Thyroid gland (tissue), 4 donors: ENCODE data around the gene GLIPR1L1. TPM values are rescaled to one million over a fixed set of nuclear protein-coding genes. Genes with fewer than 3 reads are reported as not detected.

Source experiments
- DNase-seq, 2 donors: peaks; one replicate each; pipeline ENCODE4 v3.0.0-alpha.2; 2019
- H3K27ac ChIP-seq, 3 donors: fragments of 200-600 bp; sonication (generic); 1 replicate in 2 of 3; 2 replicates in 1 of 3; pipeline ENCODE4 v1.5.1; 2016 to 2019; ENCODE audit warnings: mild to moderate bottlenecking in 1 of 3, moderate library complexity in 1 of 3
- H3K27me3 ChIP-seq: fragments of 200-600 bp; sonication (generic); one replicate; pipeline ENCODE4 v1.5.1; 2019
- H3K36me3 ChIP-seq, 2 donors: fragments of 200-600 bp; sonication (generic); one replicate each; pipeline ENCODE4 v1.5.1; 2016 to 2019
- H3K4me1 ChIP-seq, 2 donors: fragments of 200-600 bp; sonication (generic); one replicate each; pipeline ENCODE4 v1.5.1; 2017 to 2019
- H3K4me3 ChIP-seq, 3 donors: fragments of 200-600 bp; sonication (generic); replicated peaks in 1 of 3; 1 replicate in 2 of 3; 2 replicates in 1 of 3; pipeline ENCODE4 v1.5.1; 2016; ENCODE audit warnings: mild to moderate bottlenecking in 1 of 3
- H3K9me3 ChIP-seq: fragments of 200-600 bp; sonication (generic); one replicate; pipeline ENCODE4 v1.5.1; 2017
- CTCF ChIP-seq, 6 experiments: fragments of 200-600 bp in 3 of 6; fragments of 450-650 bp in 3 of 6; sonication (generic) in 3 of 6; IDR thresholded peaks; one replicate each; pipeline ENCODE4 v1.5.1; 2016 to 2019; ENCODE audit warnings: antibody characterized with exemption in 6 of 6, mild to moderate bottlenecking in 2 of 6, inconsistent platforms in 1 of 6, moderate library complexity in 1 of 6
- POLR2A ChIP-seq, 2 donors: fragments of 450-650 bp; IDR thresholded peaks; one replicate each; pipeline ENCODE4 v1.6.1; 2017; ENCODE audit warnings: antibody characterized with exemption in 2 of 2, mild to moderate bottlenecking in 2 of 2, moderate library complexity in 1 of 2
- WGBS, 2 donors: methylation state at CpG; one replicate each; pipeline ENCODE4 v1.1.5; 2017; 5-methylcytosine and 5-hydroxymethylcytosine counted together
- intact Hi-C: fragments of 100-400 bp; cut with DNase I; formaldehyde crosslinking; loops from one replicate; pipeline ENCODE4 v1.15.1; 2023
- total RNA-seq, 4 donors: library from RNA; depleted of rRNA; stranded (reverse); fragments of >200 nt; gene quantifications; one replicate each; pipeline ENCODE4 v1.2.3, GENCODE V29; 2016

GLIPR1L1 gene
- total RNA-seq, 4 donors from 2014 or later = not detected

DNA sequence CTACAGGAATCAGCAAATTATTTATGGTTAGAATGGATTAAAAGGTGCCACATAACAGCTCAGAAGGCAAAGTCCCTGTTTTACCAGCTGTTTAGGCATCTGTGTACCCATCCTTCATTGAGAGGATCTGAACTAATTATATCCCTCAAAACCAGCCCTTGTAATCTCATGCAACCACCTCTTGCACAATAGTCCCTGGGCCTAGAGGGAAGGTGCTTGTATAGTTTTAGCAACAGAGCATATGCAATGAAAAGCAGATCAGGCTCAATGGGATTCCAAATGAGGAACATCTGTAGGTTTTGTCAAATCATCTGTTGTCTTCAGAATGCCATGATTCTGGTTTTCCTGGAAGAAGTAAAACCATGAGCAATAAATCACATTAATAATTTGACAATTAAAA lies 30.4 kb downstream of the GLIPR1L1 start:
- no peaks in the 10 kb centered on the region for H3K36me3 ChIP-seq
- no peak for DNase-seq
- TF ChIP-seq POLR2A (IDR thresholded peaks at IDR 0.05) (no peak), CTCF (IDR thresholded peaks at IDR 0.05) (no peak)
- H3K9me3 ChIP-seq = no peaks in the 10 kb centered on the region
- no peaks in the 10 kb centered on the region for H3K4me1 ChIP-seq
- no peak overlapping the region for H3K27ac ChIP-seq
- intact Hi-C loops = no loop called here
- no peak overlapping the region for H3K4me3 ChIP-seq
- no peaks in the 10 kb centered on the region for H3K27me3 ChIP-seq

DNA sequence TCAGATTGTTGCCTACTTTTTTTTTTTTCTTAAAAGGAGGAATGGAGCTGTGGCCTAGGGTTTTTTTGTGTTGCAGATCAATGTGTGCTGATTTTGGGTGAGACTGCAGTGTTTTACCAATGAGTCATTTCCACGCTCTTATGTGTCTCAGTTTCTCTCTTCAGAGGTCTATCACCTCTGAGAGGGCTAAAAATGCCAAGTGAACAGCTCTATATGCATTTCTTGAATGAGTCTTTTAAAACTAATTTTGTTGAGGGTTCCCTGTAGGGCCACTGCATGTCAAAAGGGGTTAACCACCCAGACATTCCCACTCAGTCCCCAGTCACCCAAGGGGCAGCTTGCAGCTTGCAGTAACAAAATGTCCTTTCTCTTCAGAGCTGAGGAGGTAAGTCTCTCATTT lies 32.2 kb downstream of the GLIPR1L1 start:
- H3K4me1 ChIP-seq = no peaks in the 10 kb centered on the region
- intact Hi-C loops = no loop called here
- no peak overlapping the region for H3K27ac ChIP-seq
- no peaks in the 10 kb centered on the region for H3K36me3 ChIP-seq
- no peaks in the 10 kb centered on the region for H3K27me3 ChIP-seq
- no peak for DNase-seq
- TF ChIP-seq POLR2A (IDR thresholded peaks at IDR 0.05) = no peak
- no peak for TF ChIP-seq CTCF (IDR thresholded peaks at IDR 0.05)
- H3K9me3 ChIP-seq = no peaks in the 10 kb centered on the region
- WGBS, 2 donors = 93 to 97% methylated on average over 1 of the region's 1 CpG
- no peak overlapping the region for H3K4me3 ChIP-seq

DNA sequence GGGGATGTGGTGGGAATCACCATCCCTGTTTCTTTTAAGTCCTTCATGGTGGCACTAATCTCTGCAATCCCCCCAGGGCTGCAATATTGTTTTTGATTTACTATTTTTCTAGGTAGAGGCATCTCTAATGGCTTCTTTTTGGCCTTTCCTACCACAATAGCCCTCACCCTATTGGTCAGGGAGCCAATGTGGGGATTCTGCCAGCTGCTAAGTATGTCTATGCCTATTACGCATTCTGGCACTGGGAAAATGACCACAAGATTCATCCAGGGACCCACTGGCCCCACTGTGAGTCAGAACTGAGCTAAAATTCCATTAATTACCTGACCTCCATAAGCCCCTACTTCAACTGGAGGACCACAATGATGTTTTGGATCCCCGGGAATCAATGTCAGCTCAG lies 40.5 kb downstream of the GLIPR1L1 start:
- H3K36me3 ChIP-seq = no peaks in the 10 kb centered on the region
- H3K4me1 ChIP-seq = no peaks in the 10 kb centered on the region
- intact Hi-C loops = no loop called here
- no peaks in the 10 kb centered on the region for H3K27me3 ChIP-seq
- TF ChIP-seq POLR2A (IDR thresholded peaks at IDR 0.05) (no peak), CTCF (IDR thresholded peaks at IDR 0.05) (no peak)
- no peak overlapping the region for H3K27ac ChIP-seq
- no peaks in the 10 kb centered on the region for H3K9me3 ChIP-seq
- no peak overlapping the region for H3K4me3 ChIP-seq
- 94 to 100% methylated on average over 2 of the region's 2 CpGs for WGBS, 2 donors
- no peak for DNase-seq

DNA sequence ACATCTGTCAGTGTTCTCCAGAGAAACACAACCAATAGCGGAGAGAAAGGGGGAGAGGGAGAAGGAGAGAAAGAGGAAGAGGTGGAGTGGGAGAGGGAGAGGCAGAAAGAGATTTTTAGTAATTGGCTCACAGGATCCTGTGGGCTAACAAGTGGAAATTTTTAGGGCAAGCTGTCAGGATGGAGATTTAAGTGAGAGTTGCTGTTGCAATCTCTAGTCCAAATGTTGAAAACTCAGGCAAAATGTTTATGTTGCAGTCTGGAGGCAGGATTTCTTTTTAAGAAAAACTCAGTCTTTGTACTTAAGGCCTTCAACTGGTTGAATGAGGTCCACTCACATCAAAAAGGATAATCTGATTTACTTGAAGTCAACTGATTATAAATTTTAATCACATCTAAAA lies 43.9 kb downstream of the GLIPR1L1 start:
- no peaks in the 10 kb centered on the region for H3K27me3 ChIP-seq
- TF ChIP-seq POLR2A (IDR thresholded peaks at IDR 0.05) (no peak), CTCF (IDR thresholded peaks at IDR 0.05) (no peak)
- no peaks in the 10 kb centered on the region for H3K4me1 ChIP-seq
- no peak for DNase-seq
- intact Hi-C loops = no loop called here
- H3K9me3 ChIP-seq = no peaks in the 10 kb centered on the region
- no peak overlapping the region for H3K4me3 ChIP-seq
- WGBS, 2 donors = 89 to 95% methylated on average over 1 of the region's 1 CpG
- H3K27ac ChIP-seq = no peak overlapping the region
- H3K36me3 ChIP-seq = no peaks in the 10 kb centered on the region

DNA sequence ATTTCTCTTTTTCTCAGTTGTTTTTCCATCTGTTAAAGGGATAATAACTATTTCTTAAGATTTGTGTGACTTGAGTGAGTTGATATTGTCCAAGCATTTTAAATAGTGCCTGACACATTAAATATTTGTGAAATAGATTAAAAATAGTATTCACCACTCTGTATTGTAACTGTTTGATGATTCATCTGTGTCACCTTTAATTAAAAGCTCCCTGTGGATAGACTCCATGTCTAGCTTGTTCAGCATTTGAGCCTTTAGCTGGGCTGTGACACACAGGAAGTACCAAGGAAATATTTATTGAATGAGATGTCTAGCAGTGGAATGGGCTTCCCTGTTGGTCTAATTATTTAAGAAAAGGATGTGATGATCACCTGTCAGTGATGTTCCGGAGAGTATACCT lies 54.6 kb downstream of the GLIPR1L1 start:
- H3K27ac ChIP-seq = peak overlapping the region; percentile 53 to 98 (median 86)
- no peak for DNase-seq
- WGBS, 2 donors = 90 to 93% methylated on average over 1 of the region's 1 CpG
- intact Hi-C loops = no loop called here
- no peaks in the 10 kb centered on the region for H3K27me3 ChIP-seq
- H3K4me3 ChIP-seq = no peak overlapping the region
- H3K36me3 ChIP-seq = no peaks in the 10 kb centered on the region
- H3K9me3 ChIP-seq = no peaks in the 10 kb centered on the region
- H3K4me1 ChIP-seq = peaks cover 23% of the 10 kb centered on the region in 2 donors
- TF ChIP-seq POLR2A (IDR thresholded peaks at IDR 0.05) (no peak), CTCF (IDR thresholded peaks at IDR 0.05) (no peak)
